ENCODE data around the gene ROS1.

- TF ChIP-seq CTCF (conservative IDR thresholded peaks at IDR 0.05 in 1 of 2, IDR thresholded peaks at IDR 0.05 in 1 of 2; ENCODE audit: extremely low read depth in 1 of 2, insufficient read depth in 1 of 2, low read depth in 1 of 2, low read length in 2 of 2) (no peak), EZH2 (IDR thresholded peaks at IDR 0.05; ENCODE audit: borderline replicate concordance, low read length) (no peak)
Observed at GRCh38 chr6:117351521-117351920, 74.2 kb downstream of the ROS1 start.

Measured in mammary epithelial cell (primary cell).